ENCODE measurements around the gene SORCS1.

DNA sequence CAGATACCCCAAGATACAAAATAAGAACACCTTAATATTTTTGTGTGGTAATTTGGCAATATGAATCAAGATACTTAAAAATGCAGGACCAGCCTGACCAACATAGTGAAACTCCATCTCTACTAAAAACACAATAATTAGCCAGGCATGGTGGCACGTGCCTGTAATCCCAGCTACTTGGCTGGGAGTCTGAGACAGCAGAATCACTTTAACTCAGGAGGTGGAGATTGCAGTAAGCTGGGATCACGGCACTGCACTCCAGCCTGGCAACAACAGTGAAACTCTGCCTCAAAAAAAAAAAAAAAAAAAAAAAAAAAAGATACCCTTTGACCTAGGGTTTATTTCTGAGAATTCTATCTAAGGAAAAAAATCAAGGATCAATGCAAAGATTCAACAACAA is 450.7 kb downstream of the SORCS1 start:
- TF ChIP-seq, protein P1, sequence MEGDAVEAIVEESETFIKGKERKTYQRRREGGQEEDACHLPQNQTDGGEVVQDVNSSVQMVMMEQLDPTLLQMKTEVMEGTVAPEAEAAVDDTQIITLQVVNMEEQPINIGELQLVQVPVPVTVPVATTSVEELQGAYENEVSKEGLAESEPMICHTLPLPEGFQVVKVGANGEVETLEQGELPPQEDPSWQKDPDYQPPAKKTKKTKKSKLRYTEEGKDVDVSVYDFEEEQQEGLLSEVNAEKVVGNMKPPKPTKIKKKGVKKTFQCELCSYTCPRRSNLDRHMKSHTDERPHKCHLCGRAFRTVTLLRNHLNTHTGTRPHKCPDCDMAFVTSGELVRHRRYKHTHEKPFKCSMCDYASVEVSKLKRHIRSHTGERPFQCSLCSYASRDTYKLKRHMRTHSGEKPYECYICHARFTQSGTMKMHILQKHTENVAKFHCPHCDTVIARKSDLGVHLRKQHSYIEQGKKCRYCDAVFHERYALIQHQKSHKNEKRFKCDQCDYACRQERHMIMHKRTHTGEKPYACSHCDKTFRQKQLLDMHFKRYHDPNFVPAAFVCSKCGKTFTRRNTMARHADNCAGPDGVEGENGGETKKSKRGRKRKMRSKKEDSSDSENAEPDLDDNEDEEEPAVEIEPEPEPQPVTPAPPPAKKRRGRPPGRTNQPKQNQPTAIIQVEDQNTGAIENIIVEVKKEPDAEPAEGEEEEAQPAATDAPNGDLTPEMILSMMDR (IDR thresholded peaks at IDR 0.05), result no peak
- no peak for TF ChIP-seq EZH2phosphoT487 (IDR thresholded peaks at IDR 0.05)

Data from neural progenitor cell (in vitro differentiated cells).